ENCODE results near the gene TRPT1. TPM values are rescaled to one million over a fixed set of nuclear protein-coding genes. Genes with fewer than 3 reads are reported as not detected.

The TRPT1 gene
- total RNA-seq, 1 donor from 2014 or later = 29.4 TPM

DNA sequence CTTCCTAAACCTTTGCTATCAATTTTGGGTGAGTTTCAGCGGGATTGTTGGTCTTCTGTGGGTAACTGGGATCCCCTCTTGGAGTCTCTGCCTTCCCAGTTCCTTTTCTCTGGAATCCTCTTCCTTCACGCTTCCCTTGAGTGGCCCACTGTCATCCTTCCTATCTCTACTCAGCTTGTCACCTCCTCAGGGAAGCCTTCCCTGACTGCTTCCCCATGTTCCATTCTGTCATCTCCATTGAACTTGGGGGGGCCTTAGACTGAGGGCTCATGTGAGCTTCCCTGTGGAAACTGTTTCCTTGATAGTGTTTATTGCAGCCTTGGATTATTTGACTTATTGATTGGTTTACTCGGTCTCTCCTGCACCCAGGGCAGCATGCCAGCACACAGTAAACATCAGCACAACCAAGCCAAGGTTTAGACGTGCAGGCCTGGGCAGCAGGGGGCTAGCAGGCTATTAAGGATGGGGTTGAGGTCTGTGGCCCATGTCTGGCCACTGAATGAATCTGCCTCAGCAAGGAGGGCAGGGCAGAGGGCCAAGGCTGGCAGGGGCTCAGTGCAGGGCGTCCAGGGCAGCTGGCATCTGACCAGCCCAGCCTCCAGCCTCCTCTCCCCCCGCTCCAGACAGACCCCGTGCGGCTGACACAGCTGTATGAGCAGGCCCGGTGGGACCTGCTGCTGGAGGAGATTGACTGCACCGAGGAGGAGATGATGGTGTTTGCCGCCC lies 7.2 kb downstream of the TRPT1 start:
- H3K9me3 ChIP-seq (ENCODE audit: insufficient read depth, low read depth, low read length) = no peaks in the 10 kb centered on the region
- H2AFZ ChIP-seq (ENCODE audit: low read depth, low read length) = no peak overlapping the region
- FAIRE-seq = no peak
- H3K27me3 ChIP-seq (ENCODE audit: insufficient read depth, low read length) = no peaks in the 10 kb centered on the region
- TF ChIP-seq, protein P1, sequence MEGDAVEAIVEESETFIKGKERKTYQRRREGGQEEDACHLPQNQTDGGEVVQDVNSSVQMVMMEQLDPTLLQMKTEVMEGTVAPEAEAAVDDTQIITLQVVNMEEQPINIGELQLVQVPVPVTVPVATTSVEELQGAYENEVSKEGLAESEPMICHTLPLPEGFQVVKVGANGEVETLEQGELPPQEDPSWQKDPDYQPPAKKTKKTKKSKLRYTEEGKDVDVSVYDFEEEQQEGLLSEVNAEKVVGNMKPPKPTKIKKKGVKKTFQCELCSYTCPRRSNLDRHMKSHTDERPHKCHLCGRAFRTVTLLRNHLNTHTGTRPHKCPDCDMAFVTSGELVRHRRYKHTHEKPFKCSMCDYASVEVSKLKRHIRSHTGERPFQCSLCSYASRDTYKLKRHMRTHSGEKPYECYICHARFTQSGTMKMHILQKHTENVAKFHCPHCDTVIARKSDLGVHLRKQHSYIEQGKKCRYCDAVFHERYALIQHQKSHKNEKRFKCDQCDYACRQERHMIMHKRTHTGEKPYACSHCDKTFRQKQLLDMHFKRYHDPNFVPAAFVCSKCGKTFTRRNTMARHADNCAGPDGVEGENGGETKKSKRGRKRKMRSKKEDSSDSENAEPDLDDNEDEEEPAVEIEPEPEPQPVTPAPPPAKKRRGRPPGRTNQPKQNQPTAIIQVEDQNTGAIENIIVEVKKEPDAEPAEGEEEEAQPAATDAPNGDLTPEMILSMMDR (IDR thresholded peaks at IDR 0.05; ENCODE audit: insufficient read depth, low read depth, low read length) = no peak
- TF ChIP-seq EZH2 (IDR thresholded peaks at IDR 0.05; ENCODE audit: insufficient read depth, low read length) = no peak
- no peaks in the 10 kb centered on the region for H4K20me1 ChIP-seq (ENCODE audit: insufficient read depth, low read length)
- H3K36me3 ChIP-seq (ENCODE audit: insufficient read depth, low read length) = no peaks in the 10 kb centered on the region
- no peak overlapping the region for H3K4me2 ChIP-seq (ENCODE audit: low read length)
- H3K9me3 Mint-ChIP-seq (ENCODE audit: unreplicated experiment) = no peaks in the 10 kb centered on the region
- peaks cover 3% of the 10 kb centered on the region for H3K4me1 Mint-ChIP-seq (ENCODE audit: low read depth, unreplicated experiment)
- no peaks in the 10 kb centered on the region for H3K79me2 ChIP-seq (ENCODE audit: insufficient read depth, low read length)
- no peak overlapping the region for H3K4me3 ChIP-seq (ENCODE audit: insufficient read depth, low read depth, low read length)
- peaks cover 12% of the 10 kb centered on the region for H3K36me3 Mint-ChIP-seq (ENCODE audit: low read depth, unreplicated experiment)
- H3K27me3 Mint-ChIP-seq (ENCODE audit: low read depth, unreplicated experiment) = no peaks in the 10 kb centered on the region
- no peak for DNase-seq (ENCODE audit: low read depth)
- peak overlapping the region; percentile 4 for H3K27ac Mint-ChIP-seq (ENCODE audit: unreplicated experiment)
- H3K9ac ChIP-seq (ENCODE audit: low read length) = no peak overlapping the region
- H3K27ac ChIP-seq (ENCODE audit: low read depth, low read length) = no peak overlapping the region
- H3K4me1 ChIP-seq (ENCODE audit: insufficient read depth, low read length) = peaks cover under 1% of the 10 kb centered on the region
- no peak overlapping the region for H3K4me3 Mint-ChIP-seq (ENCODE audit: unreplicated experiment)

DNA sequence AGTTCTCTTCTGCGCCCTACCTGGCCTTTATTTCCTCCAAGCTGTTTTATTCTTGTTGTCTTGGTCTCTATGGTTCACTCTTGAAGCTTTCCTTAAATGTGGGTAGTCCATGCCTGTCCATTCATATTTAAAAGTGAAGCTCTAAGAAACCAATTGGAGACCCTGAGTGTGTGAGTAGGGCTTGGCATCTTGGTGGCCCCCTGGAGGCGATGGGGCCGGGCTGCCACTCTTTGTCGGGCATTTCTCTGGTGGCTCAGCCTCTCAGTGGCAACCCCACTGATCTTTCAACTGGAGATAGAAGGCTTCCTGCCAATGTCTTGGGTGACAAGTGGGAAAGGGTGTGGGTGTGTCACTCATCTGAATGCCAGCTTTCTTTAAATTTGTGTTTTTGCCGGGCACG lies 9.1 kb downstream of the TRPT1 start:
- no peak overlapping the region for H2AFZ ChIP-seq (ENCODE audit: low read depth, low read length)
- H3K4me2 ChIP-seq (ENCODE audit: low read length) = no peak overlapping the region
- H3K4me1 ChIP-seq (ENCODE audit: insufficient read depth, low read length) = no peaks in the 10 kb centered on the region
- H3K36me3 Mint-ChIP-seq (ENCODE audit: low read depth, unreplicated experiment) = peaks cover 17% of the 10 kb centered on the region
- H3K4me1 Mint-ChIP-seq (ENCODE audit: low read depth, unreplicated experiment) = peaks cover 2% of the 10 kb centered on the region
- TF ChIP-seq, protein P1 (IDR thresholded peaks at IDR 0.05; ENCODE audit: insufficient read depth, low read depth, low read length) = no peak
- TF ChIP-seq EZH2 (IDR thresholded peaks at IDR 0.05; ENCODE audit: insufficient read depth, low read length) = no peak
- no peak overlapping the region for H3K27ac Mint-ChIP-seq (ENCODE audit: unreplicated experiment)
- H4K20me1 ChIP-seq (ENCODE audit: insufficient read depth, low read length) = no peaks in the 10 kb centered on the region
- FAIRE-seq = no peak
- no peaks in the 10 kb centered on the region for H3K36me3 ChIP-seq (ENCODE audit: insufficient read depth, low read length)
- no peak overlapping the region for H3K27ac ChIP-seq (ENCODE audit: low read depth, low read length)
- no peaks in the 10 kb centered on the region for H3K27me3 ChIP-seq (ENCODE audit: insufficient read depth, low read length)
- no peak for DNase-seq (ENCODE audit: low read depth)
- H3K27me3 Mint-ChIP-seq (ENCODE audit: low read depth, unreplicated experiment) = no peaks in the 10 kb centered on the region
- no peaks in the 10 kb centered on the region for H3K9me3 Mint-ChIP-seq (ENCODE audit: unreplicated experiment)
- no peak overlapping the region for H3K4me3 ChIP-seq (ENCODE audit: insufficient read depth, low read depth, low read length)
- H3K9ac ChIP-seq (ENCODE audit: low read length) = no peak overlapping the region
- H3K9me3 ChIP-seq (ENCODE audit: insufficient read depth, low read depth, low read length) = no peaks in the 10 kb centered on the region
- no peaks in the 10 kb centered on the region for H3K79me2 ChIP-seq (ENCODE audit: insufficient read depth, low read length)
- H3K4me3 Mint-ChIP-seq (ENCODE audit: unreplicated experiment) = no peak overlapping the region

DNA sequence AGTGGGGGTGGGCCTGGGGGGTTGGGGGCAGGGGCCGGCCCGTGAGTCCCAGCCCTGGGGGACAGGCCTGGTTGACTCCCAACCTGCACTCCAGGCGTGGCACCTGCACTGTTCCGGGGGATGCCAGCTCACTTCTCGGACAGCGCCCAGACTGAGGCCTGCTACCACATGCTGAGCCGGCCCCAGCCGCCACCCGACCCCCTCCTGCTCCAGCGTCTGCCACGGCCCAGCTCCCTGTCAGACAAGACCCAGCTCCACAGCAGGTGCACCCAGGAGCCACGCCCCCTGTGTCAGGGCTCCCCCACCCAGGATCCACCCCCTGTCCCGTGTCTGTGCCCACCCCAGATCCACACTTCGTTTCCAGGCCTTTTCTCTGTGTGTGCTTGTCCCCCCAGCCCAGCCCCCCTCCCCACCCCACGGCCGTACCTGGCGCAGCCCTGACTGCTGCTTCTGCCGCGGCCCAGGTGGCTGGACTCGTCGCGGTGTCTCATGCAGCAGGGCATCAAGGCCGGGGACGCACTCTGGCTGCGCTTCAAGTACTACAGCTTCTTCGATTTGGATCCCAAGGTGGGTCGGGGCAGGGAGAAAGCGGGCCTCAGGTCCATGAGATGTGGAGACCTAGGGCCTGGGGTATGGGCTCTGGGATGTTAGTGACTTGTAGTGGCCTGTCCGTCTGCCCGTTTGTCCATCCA lies 14.7 kb downstream of the TRPT1 start:
- H3K79me2 ChIP-seq (ENCODE audit: insufficient read depth, low read length) = no peaks in the 10 kb centered on the region
- no peaks in the 10 kb centered on the region for H3K9me3 ChIP-seq (ENCODE audit: insufficient read depth, low read depth, low read length)
- Mint-ChIP-seq H3K4me3 (ENCODE audit: unreplicated experiment) (no peak overlapping the region), H3K27me3 (ENCODE audit: low read depth, unreplicated experiment) (no peaks in the 10 kb centered on the region), H3K27ac (ENCODE audit: unreplicated experiment) (no peak overlapping the region), H3K36me3 (ENCODE audit: low read depth, unreplicated experiment) (peaks cover 14% of the 10 kb centered on the region), H3K4me1 (ENCODE audit: low read depth, unreplicated experiment) (peaks cover 9% of the 10 kb centered on the region), H3K9me3 (ENCODE audit: unreplicated experiment) (no peaks in the 10 kb centered on the region)
- no peak overlapping the region for H3K27ac ChIP-seq (ENCODE audit: low read depth, low read length)
- no peak for FAIRE-seq
- peaks cover under 1% of the 10 kb centered on the region for H3K36me3 ChIP-seq (ENCODE audit: insufficient read depth, low read length)
- TF ChIP-seq EZH2 (IDR thresholded peaks at IDR 0.05; ENCODE audit: insufficient read depth, low read length) = no peak
- TF ChIP-seq, protein P1 (IDR thresholded peaks at IDR 0.05; ENCODE audit: insufficient read depth, low read depth, low read length) = no peak
- no peak overlapping the region for H2AFZ ChIP-seq (ENCODE audit: low read depth, low read length)
- H3K4me3 ChIP-seq (ENCODE audit: insufficient read depth, low read depth, low read length) = no peak overlapping the region
- no peaks in the 10 kb centered on the region for H4K20me1 ChIP-seq (ENCODE audit: insufficient read depth, low read length)
- no peak overlapping the region for H3K4me2 ChIP-seq (ENCODE audit: low read length)
- H3K9ac ChIP-seq (ENCODE audit: low read length) = no peak overlapping the region
- H3K27me3 ChIP-seq (ENCODE audit: insufficient read depth, low read length) = no peaks in the 10 kb centered on the region
- peaks cover 17% of the 10 kb centered on the region for H3K4me1 ChIP-seq (ENCODE audit: insufficient read depth, low read length)
- no peak for DNase-seq (ENCODE audit: low read depth)
